ENCODE data around the gene PGC. TPM values are rescaled to one million over a fixed set of nuclear protein-coding genes. Genes with fewer than 3 reads are reported as not detected.

Gene PGC
- total RNA-seq, 2 experiments from 2014 or later = not detected

DNA sequence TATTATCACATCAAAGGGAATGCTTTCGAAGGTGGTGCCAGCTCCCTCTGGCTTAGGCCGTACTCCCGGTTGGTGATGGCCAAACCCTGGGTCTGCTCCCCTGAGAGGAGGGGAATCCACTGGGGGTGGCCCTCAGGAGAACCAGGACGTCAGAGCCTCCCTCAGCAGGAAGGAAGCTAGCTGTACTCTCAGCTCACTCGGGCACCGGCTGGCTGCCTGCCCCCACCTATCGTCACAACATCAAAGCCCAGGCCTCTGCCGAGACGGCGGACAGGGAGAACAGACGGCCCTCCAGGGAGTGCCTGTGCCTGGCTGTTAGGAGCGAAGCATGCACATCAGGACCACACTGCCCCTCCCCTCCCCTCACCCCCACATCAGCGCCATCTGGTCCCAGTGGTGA, 9.2 kb upstream of the PGC start:
- Mint-ChIP-seq H3K4me1 (no peaks in the 10 kb centered on the region), H3K36me3 (ENCODE audit: low read depth) (no peaks in the 10 kb centered on the region), H3K27me3 (peaks cover 10% of the 10 kb centered on the region), H3K9me3 (no peaks in the 10 kb centered on the region), H3K27ac (no peak overlapping the region), H3K4me3 (no peak overlapping the region)
- POLR2A ChIA-PET = interaction anchor here (1.2 kb wide), 1 partner anchor 23 kb away, joined by 4 read pairs; no protein-coding TSS in a partner anchor
- CTCF ChIA-PET = interaction anchor here (1.4 kb wide), 1 partner anchor 8 kb away, joined by 3 read pairs; no protein-coding TSS in a partner anchor
- DNase-seq = no peak

- ChIA-PET CTCF (no interaction called here), POLR2A (no interaction called here)
- Mint-ChIP-seq H3K36me3 (ENCODE audit: low read depth) (no peaks in the 10 kb centered on the region), H3K27me3 (peaks cover 9% of the 10 kb centered on the region), H3K27ac (no peak overlapping the region), H3K9me3 (no peaks in the 10 kb centered on the region), H3K4me1 (no peaks in the 10 kb centered on the region), H3K4me3 (no peak overlapping the region)
- no peak for DNase-seq
Observed at GRCh38 chr6:41755895-41756294, 8.7 kb upstream of the PGC start.

DNA sequence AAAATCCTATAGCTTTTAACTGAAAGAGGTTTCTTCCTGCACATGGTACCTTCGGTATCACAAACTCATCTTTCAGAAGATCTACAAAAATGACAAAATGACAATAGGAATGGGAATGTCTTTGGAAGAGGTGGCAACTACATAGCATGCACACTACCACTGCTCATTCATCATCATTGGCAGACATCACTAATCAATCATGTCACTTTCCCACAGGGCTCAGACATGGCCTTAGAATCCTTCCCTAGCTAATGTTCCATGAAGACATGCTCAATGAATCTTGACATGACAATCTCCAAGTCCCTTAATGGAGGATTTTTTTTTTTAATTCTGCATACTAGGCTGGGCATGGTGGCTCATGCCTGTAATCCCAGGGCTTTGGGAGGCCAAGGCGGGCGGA, 3.2 kb upstream of the PGC start:
- H3K36me3 Mint-ChIP-seq (ENCODE audit: low read depth) = no peaks in the 10 kb centered on the region
- POLR2A ChIA-PET = no interaction called here
- no peaks in the 10 kb centered on the region for H3K9me3 Mint-ChIP-seq
- H3K4me1 Mint-ChIP-seq = no peaks in the 10 kb centered on the region
- no peak for DNase-seq
- peaks cover 15% of the 10 kb centered on the region for H3K27me3 Mint-ChIP-seq
- CTCF ChIA-PET = no interaction called here
- H3K27ac Mint-ChIP-seq = no peak overlapping the region
- no peak overlapping the region for H3K4me3 Mint-ChIP-seq

- ChIA-PET CTCF (interaction anchor here (1.3 kb wide), 1 partner anchor 9 kb away, joined by 3 read pairs; no protein-coding TSS in a partner anchor), POLR2A (no interaction called here)
- no peaks in the 10 kb centered on the region for H3K36me3 Mint-ChIP-seq (ENCODE audit: low read depth)
- no peak overlapping the region for H3K27ac Mint-ChIP-seq
- H3K27me3 Mint-ChIP-seq = peaks cover 6% of the 10 kb centered on the region
- no peak overlapping the region for H3K4me3 Mint-ChIP-seq
- DNase-seq = no peak
- H3K4me1 Mint-ChIP-seq = no peaks in the 10 kb centered on the region
- no peaks in the 10 kb centered on the region for H3K9me3 Mint-ChIP-seq
Observed at GRCh38 chr6:41748542-41748941, 1.3 kb upstream of the PGC start.

DNA sequence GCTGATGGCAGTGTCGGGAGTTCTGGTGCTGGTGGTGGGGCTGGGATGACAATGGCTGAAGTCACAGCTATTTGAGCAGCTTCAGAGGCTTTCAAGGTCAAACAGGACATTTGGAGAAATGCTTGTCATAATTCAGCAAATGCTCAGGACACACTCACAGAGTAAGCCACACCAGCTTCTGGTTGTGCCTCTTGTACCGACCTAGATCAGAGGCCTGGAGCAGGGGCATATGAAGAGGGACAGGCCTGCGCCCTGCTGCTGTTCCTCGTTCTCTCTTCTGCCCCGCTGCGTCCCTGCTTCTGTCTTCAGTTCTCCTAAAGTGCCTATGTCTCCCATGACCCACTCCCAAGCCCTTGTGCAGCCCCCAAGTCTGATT, 893 bp upstream of the PGC start:
- peaks cover 6% of the 10 kb centered on the region for H3K27me3 Mint-ChIP-seq
- no peak for DNase-seq
- no peaks in the 10 kb centered on the region for H3K4me1 Mint-ChIP-seq
- ChIA-PET CTCF (interaction anchor here (0.9 to 1.3 kb wide), 2 partner anchors 9 to 10 kb away, joined by 3 read pairs; no protein-coding TSS in a partner anchor), POLR2A (no interaction called here)
- H3K4me3 Mint-ChIP-seq = no peak overlapping the region
- H3K27ac Mint-ChIP-seq = no peak overlapping the region
- H3K9me3 Mint-ChIP-seq = no peaks in the 10 kb centered on the region
- H3K36me3 Mint-ChIP-seq (ENCODE audit: low read depth) = no peaks in the 10 kb centered on the region

DNA sequence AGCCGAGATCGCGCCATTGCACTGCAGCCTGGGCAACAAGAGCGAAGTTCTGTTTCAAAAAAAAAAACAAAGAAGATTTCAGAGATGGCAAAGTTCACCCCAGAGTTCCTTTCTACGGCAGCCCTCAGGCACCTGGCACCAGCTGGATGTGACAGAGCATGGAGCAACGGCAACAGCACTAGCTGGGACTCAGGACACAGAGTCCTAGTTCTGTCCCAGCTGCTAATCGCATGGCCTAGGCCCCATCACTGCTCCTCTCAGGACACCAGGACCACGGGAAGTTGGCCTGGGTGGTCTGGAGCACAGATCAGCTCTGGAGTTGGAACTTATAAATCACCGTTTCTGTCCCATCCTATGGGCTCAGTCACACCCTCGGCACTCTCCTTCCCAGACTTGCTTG, 1.1 kb downstream of the PGC start:
- Mint-ChIP-seq H3K9me3 (no peaks in the 10 kb centered on the region), H3K27me3 (peaks cover 6% of the 10 kb centered on the region), H3K27ac (no peak overlapping the region), H3K36me3 (ENCODE audit: low read depth) (no peaks in the 10 kb centered on the region), H3K4me3 (no peak overlapping the region), H3K4me1 (no peaks in the 10 kb centered on the region)
- ChIA-PET POLR2A (no interaction called here), CTCF (no interaction called here)
- no peak for DNase-seq

GRCh38 chr6:41744236-41744787, 2.9 kb downstream of the PGC start:
- Mint-ChIP-seq H3K36me3 (ENCODE audit: low read depth) (no peaks in the 10 kb centered on the region), H3K27ac (no peak overlapping the region), H3K4me3 (no peak overlapping the region), H3K27me3 (no peaks in the 10 kb centered on the region), H3K4me1 (no peaks in the 10 kb centered on the region), H3K9me3 (no peaks in the 10 kb centered on the region)
- ChIA-PET CTCF (no interaction called here), POLR2A (no interaction called here)
- DNase-seq = no peak

DNA sequence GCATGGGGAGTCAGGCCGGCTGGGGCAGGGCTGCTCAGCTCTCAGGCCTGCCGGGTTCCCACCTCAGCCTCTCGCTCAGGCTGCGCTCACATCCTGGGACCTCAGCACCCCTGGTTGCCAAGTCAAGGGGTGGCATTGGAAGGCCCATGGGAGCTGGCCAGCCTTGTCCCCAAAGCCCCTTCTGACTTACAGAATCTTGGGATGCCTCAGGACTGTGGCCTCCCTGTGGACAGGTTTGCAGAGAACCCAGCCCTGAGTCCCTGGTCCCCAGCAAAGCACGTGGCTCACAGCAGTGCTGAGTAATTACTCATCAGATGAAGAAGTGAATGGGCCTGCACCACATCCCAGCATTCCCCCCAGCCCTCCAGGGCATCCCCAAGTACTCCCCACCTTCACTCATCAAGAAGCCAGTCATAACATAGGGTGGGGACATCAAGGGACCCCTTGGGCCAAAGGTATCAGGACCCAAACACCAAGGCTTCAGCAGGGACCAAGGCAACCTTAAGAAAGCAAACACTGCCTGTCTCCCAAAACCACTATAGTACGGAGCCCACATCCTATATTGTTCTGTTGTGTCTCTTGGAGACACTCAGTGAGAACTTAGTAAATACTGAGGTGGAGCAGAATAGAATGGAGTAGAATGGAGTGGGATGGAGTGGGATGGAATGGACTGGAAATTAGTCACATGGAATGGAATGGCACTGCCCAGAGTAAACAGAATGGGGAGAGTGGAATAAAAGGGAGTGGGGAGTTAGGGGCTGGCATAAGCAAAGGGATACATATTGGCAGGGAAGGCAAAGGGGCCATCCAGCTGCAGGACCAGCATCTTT, 3.6 kb downstream of the PGC start:
- CTCF ChIA-PET = no interaction called here
- H3K9me3 Mint-ChIP-seq = no peaks in the 10 kb centered on the region
- no peaks in the 10 kb centered on the region for H3K36me3 Mint-ChIP-seq (ENCODE audit: low read depth)
- H3K27me3 Mint-ChIP-seq = no peaks in the 10 kb centered on the region
- no peak overlapping the region for H3K4me3 Mint-ChIP-seq
- no peak overlapping the region for H3K27ac Mint-ChIP-seq
- H3K4me1 Mint-ChIP-seq = no peaks in the 10 kb centered on the region
- POLR2A ChIA-PET = no interaction called here
- no peak for DNase-seq

DNA sequence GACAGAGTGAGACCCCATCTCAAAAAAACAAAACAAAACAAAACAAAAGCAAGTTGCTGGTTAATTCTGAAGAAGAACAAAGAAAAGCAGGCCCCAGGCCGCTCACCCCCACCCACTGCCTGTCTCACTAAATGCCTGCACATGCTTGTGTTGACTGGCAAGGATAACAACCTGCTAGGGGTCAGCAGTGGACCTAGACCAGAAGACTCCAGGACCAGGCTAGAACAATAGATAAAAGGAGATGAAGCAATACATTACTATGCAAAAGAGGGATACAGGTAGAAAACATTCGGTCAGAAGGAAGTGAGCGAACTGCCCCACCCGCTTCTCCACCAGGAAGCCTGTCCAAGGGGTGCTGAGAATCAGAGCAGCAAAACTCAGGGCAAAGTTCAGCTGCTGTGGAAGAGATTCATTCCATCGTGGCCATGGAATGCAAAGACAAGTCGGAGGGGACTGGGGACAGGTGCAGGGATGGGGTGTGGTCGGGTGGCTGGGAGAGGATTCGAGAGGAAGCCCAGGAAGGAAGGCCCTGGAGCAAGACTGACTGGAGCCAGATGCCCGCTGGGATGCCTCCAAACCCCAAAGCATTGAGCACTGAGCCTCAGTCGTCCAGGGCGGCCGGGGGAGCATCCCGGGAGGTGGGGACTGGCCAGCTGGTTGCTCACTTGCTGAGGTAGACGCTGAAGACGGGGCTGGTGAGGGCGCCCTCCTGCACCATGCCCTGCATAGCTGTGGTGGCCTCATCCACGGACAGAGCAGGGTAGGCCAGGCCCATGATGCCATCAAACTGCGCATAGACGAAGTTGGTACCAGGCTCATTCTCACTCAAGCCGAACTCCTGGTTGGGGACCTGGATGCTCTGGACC, 5.3 kb downstream of the PGC start:
- ChIA-PET POLR2A (no interaction called here), CTCF (no interaction called here)
- H3K27me3 Mint-ChIP-seq = peaks cover under 1% of the 10 kb centered on the region
- DNase-seq = no peak
- no peaks in the 10 kb centered on the region for H3K9me3 Mint-ChIP-seq
- no peaks in the 10 kb centered on the region for H3K4me1 Mint-ChIP-seq
- H3K36me3 Mint-ChIP-seq (ENCODE audit: low read depth) = no peaks in the 10 kb centered on the region
- no peak overlapping the region for H3K4me3 Mint-ChIP-seq
- no peak overlapping the region for H3K27ac Mint-ChIP-seq

DNA sequence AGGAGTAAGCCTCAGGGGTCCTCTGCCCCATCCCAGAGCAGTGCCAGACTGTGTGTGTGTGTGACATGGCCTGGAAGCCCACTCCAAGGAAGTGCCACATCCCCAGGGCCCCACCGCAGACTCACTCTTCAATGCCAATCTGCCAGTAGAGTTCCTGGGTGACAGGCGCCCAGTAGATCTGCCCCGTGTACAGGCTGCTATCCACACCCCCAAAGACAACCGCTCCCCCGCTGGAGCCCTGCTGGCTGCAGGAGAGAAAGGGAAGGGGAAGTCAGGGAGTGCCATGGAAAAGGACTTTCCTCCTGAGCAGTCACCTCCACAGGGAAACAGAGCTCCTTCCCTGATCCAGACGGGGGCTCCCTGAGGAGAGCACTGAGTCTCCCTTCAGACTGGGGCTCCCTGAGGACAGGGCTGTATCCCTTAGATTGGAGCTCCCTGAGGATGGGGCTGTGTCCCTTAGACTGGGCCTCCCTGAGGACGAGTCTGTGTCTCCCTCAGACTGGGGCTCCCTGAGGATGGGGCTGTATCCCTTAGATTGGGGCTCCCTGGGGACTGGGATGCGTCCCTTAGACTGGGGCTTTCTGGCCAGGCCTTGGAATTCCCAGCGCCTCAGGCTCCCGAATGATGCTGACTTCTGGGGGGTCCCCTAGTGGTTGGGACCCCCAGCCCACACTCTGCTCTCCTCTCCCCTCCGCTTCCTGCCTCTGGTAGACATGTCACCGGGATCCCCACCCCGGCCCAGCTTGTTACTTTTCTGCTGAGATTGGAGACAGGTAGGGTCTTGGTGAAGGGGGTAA, 6.6 kb downstream of the PGC start:
- ChIA-PET POLR2A (no interaction called here), CTCF (no interaction called here)
- H3K4me1 Mint-ChIP-seq = peaks cover 3% of the 10 kb centered on the region
- peaks cover 2% of the 10 kb centered on the region for H3K27me3 Mint-ChIP-seq
- H3K9me3 Mint-ChIP-seq = no peaks in the 10 kb centered on the region
- DNase-seq = no peak
- no peaks in the 10 kb centered on the region for H3K36me3 Mint-ChIP-seq (ENCODE audit: low read depth)
- no peak overlapping the region for H3K27ac Mint-ChIP-seq
- H3K4me3 Mint-ChIP-seq = no peak overlapping the region

- POLR2A ChIA-PET = no interaction called here
- Mint-ChIP-seq H3K4me1 (peaks cover 4% of the 10 kb centered on the region), H3K27me3 (peaks cover 2% of the 10 kb centered on the region), H3K9me3 (no peaks in the 10 kb centered on the region), H3K36me3 (ENCODE audit: low read depth) (no peaks in the 10 kb centered on the region), H3K4me3 (no peak overlapping the region), H3K27ac (no peak overlapping the region)
- no peak for DNase-seq
- CTCF ChIA-PET = interaction anchor here (0.8 kb wide), 1 partner anchor 9 kb away, joined by 3 read pairs; no protein-coding TSS in a partner anchor
Observed at GRCh38 chr6:41739041-41739440, 8.2 kb downstream of the PGC start.

DNA sequence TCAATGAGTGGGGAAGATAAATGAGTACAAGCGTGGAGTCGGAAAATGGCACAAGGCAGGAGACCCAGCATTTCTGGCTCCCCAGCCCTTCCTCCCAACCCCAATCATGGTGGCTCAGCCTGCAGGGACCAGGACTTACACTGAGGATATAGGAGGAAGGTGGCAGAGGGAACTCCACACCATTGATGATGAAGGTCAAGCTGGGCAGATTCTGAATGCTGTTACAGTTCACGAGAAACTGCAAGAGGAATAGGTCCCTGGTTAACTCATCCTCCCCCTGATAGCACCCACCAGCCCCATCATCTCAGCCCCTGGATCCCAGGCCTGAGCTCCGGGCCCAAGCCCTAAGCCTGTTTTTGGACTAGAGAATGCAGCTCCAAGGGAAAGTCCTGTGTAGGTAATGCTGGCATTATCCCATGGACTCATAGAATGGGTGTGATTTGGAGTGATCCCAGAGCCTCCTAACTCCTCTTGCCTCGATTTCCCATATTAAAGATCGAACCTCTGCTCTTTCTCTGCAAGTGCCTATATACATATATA, 9.5 kb downstream of the PGC start:
- H3K9me3 Mint-ChIP-seq = no peaks in the 10 kb centered on the region
- POLR2A ChIA-PET = no interaction called here
- no peaks in the 10 kb centered on the region for H3K36me3 Mint-ChIP-seq (ENCODE audit: low read depth)
- H3K4me3 Mint-ChIP-seq = no peak overlapping the region
- H3K27ac Mint-ChIP-seq = no peak overlapping the region
- CTCF ChIA-PET = interaction anchor here (1.4 to 1.8 kb wide), 2 partner anchors 32 to 49 kb away, joined by 3 to 4 read pairs; partner anchors contain the start of gene TOMM6
- peaks cover 17% of the 10 kb centered on the region for H3K4me1 Mint-ChIP-seq
- peaks cover 2% of the 10 kb centered on the region for H3K27me3 Mint-ChIP-seq
- DNase-seq = no peak
